ENCODE results near the gene KDM5C. TPM values are rescaled to one million over a fixed set of nuclear protein-coding genes. Genes with fewer than 3 reads are reported as not detected.
A peak's percentile ranks its signal among the peaks of the same experiment; 100 is the strongest.
"Not testable (repeated sequence)": the region's sequence is repeated elsewhere in the genome, so short reads cannot be mapped to it uniquely, and the experiment has no call there.

Gene KDM5C
- total RNA-seq, 2 donors from 2014 or later, result 99.4 to 102 TPM

DNA sequence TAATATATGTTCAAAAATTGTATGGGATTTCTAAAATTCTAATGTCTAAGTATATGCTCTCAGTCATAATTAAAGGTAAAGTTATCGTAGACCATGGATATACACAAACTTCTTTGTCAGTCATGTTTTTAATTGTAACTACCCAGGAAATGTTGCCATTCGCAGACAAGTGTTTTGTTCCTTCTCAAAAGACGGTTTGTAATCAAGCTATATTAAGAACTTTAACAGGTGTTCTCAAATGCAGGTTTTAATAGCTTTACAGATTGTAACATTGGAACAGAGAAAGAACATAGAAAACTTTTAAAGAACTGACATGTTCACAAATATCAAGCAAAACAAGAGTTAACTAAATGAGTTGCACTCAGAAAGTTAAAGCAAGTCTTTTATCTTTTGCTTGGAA lies 58.9 kb downstream of the KDM5C start:
- H3K9me3 ChIP-seq, result no peaks in the 10 kb centered on the region
- no peaks in the 10 kb centered on the region for H3K27me3 ChIP-seq (replicated peaks; ENCODE audit: insufficient read depth)
- no peaks in the 10 kb centered on the region for H3K4me1 ChIP-seq (replicated peaks)
- no peak overlapping the region for H3K27ac ChIP-seq
- intact Hi-C loops (cut with DNase I), result no loop called here
- H3K4me3 ChIP-seq, result no peak overlapping the region
- TF ChIP-seq POLR2A (IDR thresholded peaks at IDR 0.05) (no peak), POLR2AphosphoS5 (IDR thresholded peaks at IDR 0.05) (no peak)
- TF ChIP-seq, protein P1, sequence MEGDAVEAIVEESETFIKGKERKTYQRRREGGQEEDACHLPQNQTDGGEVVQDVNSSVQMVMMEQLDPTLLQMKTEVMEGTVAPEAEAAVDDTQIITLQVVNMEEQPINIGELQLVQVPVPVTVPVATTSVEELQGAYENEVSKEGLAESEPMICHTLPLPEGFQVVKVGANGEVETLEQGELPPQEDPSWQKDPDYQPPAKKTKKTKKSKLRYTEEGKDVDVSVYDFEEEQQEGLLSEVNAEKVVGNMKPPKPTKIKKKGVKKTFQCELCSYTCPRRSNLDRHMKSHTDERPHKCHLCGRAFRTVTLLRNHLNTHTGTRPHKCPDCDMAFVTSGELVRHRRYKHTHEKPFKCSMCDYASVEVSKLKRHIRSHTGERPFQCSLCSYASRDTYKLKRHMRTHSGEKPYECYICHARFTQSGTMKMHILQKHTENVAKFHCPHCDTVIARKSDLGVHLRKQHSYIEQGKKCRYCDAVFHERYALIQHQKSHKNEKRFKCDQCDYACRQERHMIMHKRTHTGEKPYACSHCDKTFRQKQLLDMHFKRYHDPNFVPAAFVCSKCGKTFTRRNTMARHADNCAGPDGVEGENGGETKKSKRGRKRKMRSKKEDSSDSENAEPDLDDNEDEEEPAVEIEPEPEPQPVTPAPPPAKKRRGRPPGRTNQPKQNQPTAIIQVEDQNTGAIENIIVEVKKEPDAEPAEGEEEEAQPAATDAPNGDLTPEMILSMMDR (IDR thresholded peaks at IDR 0.05), result no peak
- 86% methylated on average over 3 of the region's 3 CpGs for WGBS
- no peaks in the 10 kb centered on the region for H3K36me3 ChIP-seq
- no peak for DNase-seq (ENCODE audit: low spot score)

DNA sequence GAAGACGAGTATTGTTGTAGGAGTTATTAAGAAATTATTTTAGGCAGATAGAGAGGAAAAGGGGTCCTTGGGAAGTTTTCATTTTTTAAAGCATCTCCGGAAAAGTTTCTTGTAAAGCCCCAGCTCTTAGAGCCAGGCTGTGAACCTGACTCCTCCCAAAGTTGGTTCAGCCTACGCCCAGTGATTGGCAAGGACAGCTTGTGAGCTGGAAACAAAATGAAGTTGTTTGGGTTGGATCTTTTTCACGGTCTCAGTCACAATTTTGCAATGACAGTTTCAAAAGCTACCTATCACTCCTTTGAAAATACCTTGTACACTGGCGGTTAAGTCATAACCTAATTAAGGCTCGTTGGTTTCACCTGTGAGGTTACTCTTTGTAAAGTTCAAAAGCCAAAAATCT lies 60.4 kb downstream of the KDM5C start:
- WGBS, result 77% methylated on average over 6 of the region's 6 CpGs
- DNase-seq (ENCODE audit: low spot score); H3K4me3 ChIP-seq; intact Hi-C loops (cut with DNase I); H3K27me3 ChIP-seq (replicated peaks; ENCODE audit: insufficient read depth); H3K27ac ChIP-seq; H3K36me3 ChIP-seq; H3K4me1 ChIP-seq (replicated peaks); H3K9me3 ChIP-seq: not testable (repeated sequence)

DNA sequence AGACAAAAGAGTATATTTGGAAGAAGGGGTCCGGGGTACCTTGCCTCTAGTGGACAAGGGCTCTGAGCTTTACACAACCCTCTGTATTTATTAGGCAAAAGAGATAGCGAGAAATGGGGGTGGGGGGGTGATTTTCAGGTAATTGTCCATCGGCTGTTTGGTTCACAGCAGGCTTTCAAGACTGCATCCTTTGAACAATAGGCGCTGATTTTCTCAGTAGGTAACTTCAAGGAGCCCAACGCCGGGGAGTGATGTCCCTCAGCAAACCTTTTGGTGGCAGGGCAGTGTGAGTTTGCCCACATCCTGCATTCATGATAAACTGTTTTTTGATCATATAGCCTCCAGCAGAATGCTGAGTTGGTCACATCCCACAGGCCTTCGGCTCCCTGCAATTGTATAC lies 61.6 kb downstream of the KDM5C start:
- TF ChIP-seq POLR2AphosphoS5 (IDR thresholded peaks at IDR 0.05) (no peak), POLR2A (IDR thresholded peaks at IDR 0.05) (no peak)
- TF ChIP-seq, protein P1 (IDR thresholded peaks at IDR 0.05), result no peak
- no peaks in the 10 kb centered on the region for H3K9me3 ChIP-seq
- WGBS, result 87% methylated on average over 7 of the region's 7 CpGs
- H3K4me1 ChIP-seq (replicated peaks), result no peaks in the 10 kb centered on the region
- no peak overlapping the region for H3K4me3 ChIP-seq
- no peaks in the 10 kb centered on the region for H3K27me3 ChIP-seq (replicated peaks; ENCODE audit: insufficient read depth)
- H3K36me3 ChIP-seq, result no peaks in the 10 kb centered on the region
- H3K27ac ChIP-seq, result no peak overlapping the region
- intact Hi-C loops (cut with DNase I), result no loop called here
- no peak for DNase-seq (ENCODE audit: low spot score)

DNA sequence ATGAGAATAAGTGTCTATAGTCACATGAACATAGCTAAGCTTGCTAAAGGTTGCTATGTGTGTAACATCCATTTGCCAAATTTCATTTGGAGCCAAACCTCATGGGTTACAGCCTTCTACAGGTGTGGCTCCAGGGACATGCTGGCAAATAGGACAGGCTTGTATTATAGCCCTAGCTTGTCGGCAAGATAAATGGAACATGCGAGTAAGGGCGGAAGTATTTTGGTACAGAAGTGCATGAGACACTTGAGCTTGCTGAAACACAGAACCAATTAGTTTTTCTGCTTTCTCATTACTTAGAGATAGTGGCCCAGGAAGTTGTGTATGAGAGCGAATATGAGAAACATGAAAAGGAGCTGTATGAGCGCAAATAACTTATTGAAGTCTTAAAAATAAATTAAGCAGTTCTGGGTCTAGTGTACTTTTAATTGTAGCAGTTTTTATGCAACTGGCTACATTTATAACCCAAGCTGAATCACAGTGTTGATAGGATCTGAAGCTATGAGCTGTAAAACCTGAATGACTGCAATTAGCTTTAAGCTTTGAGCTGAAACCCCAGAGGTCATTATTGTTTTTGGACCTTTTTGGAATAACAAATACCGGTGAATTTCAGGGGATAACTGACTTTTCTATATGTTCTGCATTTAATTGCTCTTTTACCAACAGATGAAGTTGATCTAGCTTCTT lies 64.6 kb downstream of the KDM5C start:
- no peak overlapping the region for H3K27ac ChIP-seq
- H3K9me3 ChIP-seq, result no peaks in the 10 kb centered on the region
- 28% methylated on average over 6 of the region's 6 CpGs for WGBS
- no peaks in the 10 kb centered on the region for H3K27me3 ChIP-seq (replicated peaks; ENCODE audit: insufficient read depth)
- TF ChIP-seq POLR2AphosphoS5 (IDR thresholded peaks at IDR 0.05) (peak; percentile 5), POLR2A (IDR thresholded peaks at IDR 0.05) (no peak)
- DNase-seq (ENCODE audit: low spot score), result peak; percentile 5
- H3K4me3 ChIP-seq, result no peak overlapping the region
- H3K36me3 ChIP-seq, result no peaks in the 10 kb centered on the region
- H3K4me1 ChIP-seq (replicated peaks), result no peaks in the 10 kb centered on the region
- intact Hi-C loops (cut with DNase I), result no loop called here

DNA sequence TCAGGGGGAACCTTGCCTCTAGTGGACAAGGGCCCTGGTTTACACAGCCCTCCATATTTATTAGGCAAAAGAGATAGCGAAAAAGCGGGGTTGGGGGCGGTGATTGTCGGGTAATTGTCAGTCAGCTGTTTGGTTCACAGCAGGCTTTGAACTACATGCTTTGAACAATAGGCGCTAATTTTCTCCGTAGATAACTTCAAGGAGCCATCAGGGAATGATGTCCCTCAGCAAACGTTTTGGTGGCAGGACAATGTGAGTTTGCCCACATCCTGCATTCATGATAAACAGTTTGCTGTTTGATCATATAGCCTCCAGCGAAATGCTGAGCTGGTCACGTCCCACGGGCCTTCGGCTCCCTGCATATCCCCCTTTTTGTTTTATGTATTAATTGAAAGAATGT lies 65.8 kb downstream of the KDM5C start:
- intact Hi-C loops (cut with DNase I), result no loop called here
- no peaks in the 10 kb centered on the region for H3K4me1 ChIP-seq (replicated peaks)

More for the DNA sequence above, 65.8 kb downstream of the KDM5C start:
- 86% methylated on average over 11 of the region's 11 CpGs for WGBS
- H3K27me3 ChIP-seq (replicated peaks; ENCODE audit: insufficient read depth), result no peaks in the 10 kb centered on the region
- H3K27ac ChIP-seq, result no peak overlapping the region
- TF ChIP-seq POLR2A (IDR thresholded peaks at IDR 0.05) (no peak), POLR2AphosphoS5 (IDR thresholded peaks at IDR 0.05) (no peak)
- TF ChIP-seq, protein P1 (IDR thresholded peaks at IDR 0.05), result no peak
- H3K4me3 ChIP-seq, result no peak overlapping the region
- no peak for DNase-seq (ENCODE audit: low spot score)
- H3K9me3 ChIP-seq, result no peaks in the 10 kb centered on the region
- no peaks in the 10 kb centered on the region for H3K36me3 ChIP-seq
